Kidney (tissue), 14 donors: ENCODE data around the gene SQOR. TPM values are rescaled to one million over a fixed set of nuclear protein-coding genes. Genes with fewer than 3 reads are reported as not detected.

Experiments used
- DNase-seq, 5 donors: peaks; one replicate each; pipeline ENCODE4 v3.0.0-alpha.2; 2013 to 2020
- FAIRE-seq: peaks from 2 replicates; lab custom pipeline; 2012; peaks lifted over from hg19 to GRCh38; lab: Jason Lieb, UNC
- H3K27ac ChIP-seq, 2 donors: one replicate each; pipeline ENCODE4 v1.7.0; 2013; ENCODE audit warnings: low read depth in 2 of 2, low read length in 2 of 2, inconsistent platforms in 1 of 2
- H3K27me3 ChIP-seq: one replicate; pipeline ENCODE4 v1.7.1; 2013; ENCODE audit warnings: low read length, inconsistent platforms; ENCODE audit not compliant: control insufficient read depth, insufficient read depth
- H3K36me3 ChIP-seq, 3 donors: one replicate each; pipeline versions ENCODE4 v1.7.0 to v1.7.1; 2013; ENCODE audit warnings: low read length in 3 of 3, control low read depth in 1 of 3, inconsistent platforms in 1 of 3; ENCODE audit not compliant: insufficient read depth in 3 of 3, control insufficient read depth in 2 of 3
- H3K4me1 ChIP-seq, 3 donors: one replicate each; pipeline versions ENCODE4 v1.7.0 to v1.7.1; 2013; ENCODE audit warnings: low read length in 3 of 3, inconsistent platforms in 1 of 3, low read depth in 1 of 3; ENCODE audit not compliant: control insufficient read depth in 2 of 3, insufficient read depth in 2 of 3
- H3K4me3 ChIP-seq, 3 donors: one replicate each; pipeline versions ENCODE4 v1.7.0 to v1.8.1; 2013; ENCODE audit warnings: low read length in 3 of 3, control low read depth in 1 of 3, inconsistent platforms in 1 of 3
- H3K9ac ChIP-seq, 3 donors: one replicate each; pipeline versions ENCODE4 v1.7.0 to v1.7.1; 2013; ENCODE audit warnings: low read length in 3 of 3, control low read depth in 1 of 3, inconsistent platforms in 1 of 3
- H3K9me3 ChIP-seq, 3 donors: one replicate each; pipeline versions ENCODE4 v1.7.0 to v1.7.1; 2013; ENCODE audit warnings: low read length in 3 of 3, control low read depth in 1 of 3, inconsistent platforms in 1 of 3; ENCODE audit not compliant: control insufficient read depth in 2 of 3, insufficient read depth in 1 of 3
- intact Hi-C: fragments of 100-400 bp; cut with DNase I; formaldehyde crosslinking; loops from one replicate; pipeline ENCODE4 v1.11.1; 2022
- polyA plus RNA-seq: library from polyadenylated mRNA; stranded (reverse); fragments of 350-450 nt; fragmentation: Illumina TruSeq; extraction: RNeasy Lipid Tissue Mini Kit (QIAGEN cat#74804); gene quantifications from one replicate; pipeline ENCODE4 v1.2.3, GENCODE V29; 2014; ENCODE audit warnings: low read depth, low replicate concordance; ENCODE audit not compliant: insufficient read depth
- total RNA-seq: library from RNA; stranded (reverse); fragmentation: NEBNext Ultra II Directional; extraction: Animal tissue kit (Norgen Biotek cat#: 25700); gene quantifications from one replicate; pipeline ENCODE4 v1.2.1, GENCODE V29; 2021
- TF ChIP-seq, protein P1 (sequence below): IDR thresholded peaks from 3 replicates; pipeline ENCODE4 v1.5.1; 2012; ENCODE audit warnings: mild to moderate bottlenecking, moderate library complexity, borderline replicate concordance; ENCODE audit not compliant: insufficient read depth; ENCODE audit errors: extremely low read depth
- donor health status: control.
- donor health status: control.
- donor health status: control.
- donor health status: control.
- donor health status: control.
- donor health status: DM: yes; HTN: yes; CAD: no.
- donor health status: Normal renal cell carcinoma (clear cell type).

The SQOR gene
- total and polyA plus RNA-seq, 2 donors from 2014 or later: 43.4 to 67.5 TPM

DNA sequence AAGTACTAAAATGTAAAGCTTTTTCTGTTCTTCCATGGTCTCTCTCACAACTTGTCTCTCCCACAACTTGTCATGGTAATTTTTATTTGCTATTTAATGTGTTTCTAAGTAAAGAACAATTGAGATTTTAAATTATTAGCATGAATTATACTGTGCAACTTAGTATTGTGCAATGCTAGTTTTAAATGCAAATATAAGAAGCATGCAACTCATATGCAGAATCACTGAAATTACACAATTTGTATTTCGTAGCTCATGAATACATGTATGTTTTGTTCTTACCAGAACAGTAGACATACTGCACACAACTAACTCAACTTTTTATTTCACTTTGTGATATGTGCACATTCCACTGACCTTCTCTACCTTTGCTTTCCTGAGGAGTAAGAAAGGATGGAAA is 96.5 kb downstream of the SQOR start:
- no peak overlapping the region for H3K27ac ChIP-seq
- H3K9me3 ChIP-seq: no peaks in the 10 kb centered on the region
- intact Hi-C loops: no loop called here
- no peak for DNase-seq
- H3K4me3 ChIP-seq: no peak overlapping the region
- no peak overlapping the region for H3K9ac ChIP-seq
- TF ChIP-seq, protein P1, sequence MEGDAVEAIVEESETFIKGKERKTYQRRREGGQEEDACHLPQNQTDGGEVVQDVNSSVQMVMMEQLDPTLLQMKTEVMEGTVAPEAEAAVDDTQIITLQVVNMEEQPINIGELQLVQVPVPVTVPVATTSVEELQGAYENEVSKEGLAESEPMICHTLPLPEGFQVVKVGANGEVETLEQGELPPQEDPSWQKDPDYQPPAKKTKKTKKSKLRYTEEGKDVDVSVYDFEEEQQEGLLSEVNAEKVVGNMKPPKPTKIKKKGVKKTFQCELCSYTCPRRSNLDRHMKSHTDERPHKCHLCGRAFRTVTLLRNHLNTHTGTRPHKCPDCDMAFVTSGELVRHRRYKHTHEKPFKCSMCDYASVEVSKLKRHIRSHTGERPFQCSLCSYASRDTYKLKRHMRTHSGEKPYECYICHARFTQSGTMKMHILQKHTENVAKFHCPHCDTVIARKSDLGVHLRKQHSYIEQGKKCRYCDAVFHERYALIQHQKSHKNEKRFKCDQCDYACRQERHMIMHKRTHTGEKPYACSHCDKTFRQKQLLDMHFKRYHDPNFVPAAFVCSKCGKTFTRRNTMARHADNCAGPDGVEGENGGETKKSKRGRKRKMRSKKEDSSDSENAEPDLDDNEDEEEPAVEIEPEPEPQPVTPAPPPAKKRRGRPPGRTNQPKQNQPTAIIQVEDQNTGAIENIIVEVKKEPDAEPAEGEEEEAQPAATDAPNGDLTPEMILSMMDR: no peak
- H3K36me3 ChIP-seq: no peaks in the 10 kb centered on the region
- FAIRE-seq: no peak
- no peaks in the 10 kb centered on the region for H3K4me1 ChIP-seq
- H3K27me3 ChIP-seq: no peaks in the 10 kb centered on the region

DNA sequence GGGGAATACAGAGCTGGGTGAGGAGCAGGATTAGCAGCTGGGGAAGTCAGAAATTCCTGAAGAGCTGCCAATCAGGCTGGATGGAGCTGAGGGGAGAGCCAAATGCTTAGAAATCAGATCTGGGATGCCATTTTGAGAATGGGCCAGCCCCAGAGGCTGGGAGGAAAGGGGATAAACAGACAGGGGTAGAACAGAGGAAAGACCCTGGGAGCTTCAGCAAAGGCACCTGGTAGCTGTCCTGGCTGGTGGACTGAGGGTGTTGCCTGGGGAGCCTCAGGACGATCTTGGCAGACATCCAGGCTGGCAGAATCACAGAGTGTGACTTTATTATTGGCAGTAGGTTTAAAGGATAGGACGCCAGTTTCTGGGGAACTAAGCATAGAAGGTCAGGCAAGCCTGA is 97.8 kb downstream of the SQOR start:
- intact Hi-C loops: no loop called here
- no peaks in the 10 kb centered on the region for H3K27me3 ChIP-seq
- DNase-seq (peak in 1 of 5 donors; percentile 29), FAIRE-seq (no peak)
- H3K4me3 ChIP-seq: no peak overlapping the region
- H3K9ac ChIP-seq: no peak overlapping the region
- H3K27ac ChIP-seq: no peak overlapping the region
- no peaks in the 10 kb centered on the region for H3K9me3 ChIP-seq
- TF ChIP-seq, protein P1: no peak
- H3K4me1 ChIP-seq: no peaks in the 10 kb centered on the region
- H3K36me3 ChIP-seq: no peaks in the 10 kb centered on the region

DNA sequence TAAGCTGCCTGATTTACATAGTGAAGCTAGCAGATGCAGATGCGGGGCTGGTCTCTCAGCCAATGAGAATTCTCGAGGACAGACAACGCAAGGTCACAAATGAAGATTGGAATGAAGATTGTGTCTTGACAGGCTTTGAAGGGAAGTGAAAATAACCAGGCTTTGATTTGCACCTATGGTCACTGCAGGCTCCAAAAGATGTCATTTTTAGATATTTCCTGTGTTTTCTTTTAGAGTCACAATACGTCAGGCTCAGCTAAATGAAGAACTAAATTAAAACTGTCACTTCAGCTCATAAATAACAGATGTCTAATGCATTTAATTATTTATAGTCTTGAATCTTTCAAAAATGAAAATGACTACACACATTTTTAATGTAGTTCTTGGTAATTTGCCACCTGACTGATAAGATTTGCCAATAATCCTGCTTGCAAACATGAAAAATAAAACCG is 99.5 kb downstream of the SQOR start:
- intact Hi-C loops: no loop called here
- Histone ChIP-seq H3K9me3 (no peaks in the 10 kb centered on the region), H3K27me3 (no peaks in the 10 kb centered on the region), H3K9ac (no peak overlapping the region), H3K36me3 (no peaks in the 10 kb centered on the region), H3K4me1 (no peaks in the 10 kb centered on the region), H3K27ac (no peak overlapping the region), H3K4me3 (no peak overlapping the region)
- no peak for DNase-seq
- TF ChIP-seq, protein P1: no peak
- FAIRE-seq: no peak

Other genes with a start within 250 kb of the SQOR start
- 7.4 TPM for gene SLC30A4, start 112.3 kb upstream of the SQOR start, total RNA-seq
- 3.1 TPM for gene SLC30A4, start 112.3 kb upstream of the SQOR start, polyA plus RNA-seq
- gene BLOC1S6, start 47.6 kb upstream of the SQOR start, total RNA-seq: 35.0 TPM
- gene BLOC1S6, start 47.6 kb upstream of the SQOR start, polyA plus RNA-seq: 14.8 TPM